ENCODE measurements around the gene NTN5. TPM values are rescaled to one million over a fixed set of nuclear protein-coding genes. Genes with fewer than 3 reads are reported as not detected.
A peak's percentile ranks its signal among the peaks of the same experiment; 100 is the strongest.
"Not testable (repeated sequence)": the region's sequence is repeated elsewhere in the genome, so short reads cannot be mapped to it uniquely, and the experiment has no call there.

Gene NTN5
- total RNA-seq, 1 donor from 2014 or later, result 0.11 TPM

DNA sequence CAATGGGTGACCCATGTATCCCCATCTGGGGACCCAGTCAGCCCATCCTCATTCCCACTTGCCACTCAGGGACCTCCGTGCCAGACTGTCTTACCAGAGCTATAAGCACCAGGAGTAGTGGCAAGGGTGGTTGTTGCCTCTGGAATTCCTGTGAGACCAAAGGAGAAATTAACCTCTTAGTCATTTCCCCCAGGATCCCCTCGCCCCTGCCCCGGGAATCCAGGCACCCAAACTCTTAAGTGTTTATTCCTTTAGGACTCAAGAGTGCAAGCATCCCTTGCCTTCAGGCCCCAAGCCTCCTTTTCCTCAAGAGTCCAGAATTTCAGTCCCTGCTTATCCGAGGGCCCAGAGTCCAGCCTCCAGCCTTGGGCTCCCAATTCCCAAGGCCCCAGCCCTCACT lies 9.2 kb downstream of the NTN5 start:
- Histone ChIP-seq H3K36me3 (no peaks in the 10 kb centered on the region), H3K4me1 (peaks cover 13% of the 10 kb centered on the region), H3K9me3 (replicated peaks) (no peaks in the 10 kb centered on the region), H3K27ac (replicated peaks) (no peak overlapping the region), H3K27me3 (ENCODE audit: low read depth) (no peaks in the 10 kb centered on the region), H3K4me3 (no peak overlapping the region)
- TF ChIP-seq, protein P1, sequence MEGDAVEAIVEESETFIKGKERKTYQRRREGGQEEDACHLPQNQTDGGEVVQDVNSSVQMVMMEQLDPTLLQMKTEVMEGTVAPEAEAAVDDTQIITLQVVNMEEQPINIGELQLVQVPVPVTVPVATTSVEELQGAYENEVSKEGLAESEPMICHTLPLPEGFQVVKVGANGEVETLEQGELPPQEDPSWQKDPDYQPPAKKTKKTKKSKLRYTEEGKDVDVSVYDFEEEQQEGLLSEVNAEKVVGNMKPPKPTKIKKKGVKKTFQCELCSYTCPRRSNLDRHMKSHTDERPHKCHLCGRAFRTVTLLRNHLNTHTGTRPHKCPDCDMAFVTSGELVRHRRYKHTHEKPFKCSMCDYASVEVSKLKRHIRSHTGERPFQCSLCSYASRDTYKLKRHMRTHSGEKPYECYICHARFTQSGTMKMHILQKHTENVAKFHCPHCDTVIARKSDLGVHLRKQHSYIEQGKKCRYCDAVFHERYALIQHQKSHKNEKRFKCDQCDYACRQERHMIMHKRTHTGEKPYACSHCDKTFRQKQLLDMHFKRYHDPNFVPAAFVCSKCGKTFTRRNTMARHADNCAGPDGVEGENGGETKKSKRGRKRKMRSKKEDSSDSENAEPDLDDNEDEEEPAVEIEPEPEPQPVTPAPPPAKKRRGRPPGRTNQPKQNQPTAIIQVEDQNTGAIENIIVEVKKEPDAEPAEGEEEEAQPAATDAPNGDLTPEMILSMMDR (IDR thresholded peaks at IDR 0.05; ENCODE audit: borderline replicate concordance), result no peak
- intact Hi-C loops (cut with micrococcal nuclease), result no loop called here
- DNase-seq, result no peak

DNA sequence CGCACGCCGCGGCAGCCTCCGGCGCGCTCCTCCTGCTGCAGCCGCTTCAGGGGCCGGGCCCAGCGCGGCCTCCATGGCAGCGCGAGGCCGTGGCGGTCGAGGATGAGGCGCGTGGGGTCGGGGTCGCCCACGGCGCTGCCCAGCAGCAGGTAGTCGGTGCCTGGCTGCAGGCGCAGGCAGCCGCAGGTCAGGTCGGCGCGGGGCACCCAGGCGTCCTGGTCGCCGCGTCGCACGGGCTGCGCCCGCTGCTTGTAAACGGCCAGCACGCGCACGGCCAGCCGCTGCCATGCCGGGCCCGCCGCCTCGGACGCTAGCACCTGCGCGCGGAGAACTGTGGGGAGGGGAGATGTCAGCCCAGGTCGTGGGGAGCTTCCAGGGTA lies 11.1 kb downstream of the NTN5 start:
- Histone ChIP-seq H3K4me1 (peaks cover 13% of the 10 kb centered on the region), H3K27ac (replicated peaks) (peak overlapping the region; percentile 69), H3K27me3 (ENCODE audit: low read depth) (no peaks in the 10 kb centered on the region), H3K4me3 (no peak overlapping the region), H3K9me3 (replicated peaks) (no peaks in the 10 kb centered on the region), H3K36me3 (no peaks in the 10 kb centered on the region)
- TF ChIP-seq, protein P1 (IDR thresholded peaks at IDR 0.05; ENCODE audit: borderline replicate concordance), result no peak
- DNase-seq, result no peak
- intact Hi-C loops (cut with micrococcal nuclease), result no loop called here

DNA sequence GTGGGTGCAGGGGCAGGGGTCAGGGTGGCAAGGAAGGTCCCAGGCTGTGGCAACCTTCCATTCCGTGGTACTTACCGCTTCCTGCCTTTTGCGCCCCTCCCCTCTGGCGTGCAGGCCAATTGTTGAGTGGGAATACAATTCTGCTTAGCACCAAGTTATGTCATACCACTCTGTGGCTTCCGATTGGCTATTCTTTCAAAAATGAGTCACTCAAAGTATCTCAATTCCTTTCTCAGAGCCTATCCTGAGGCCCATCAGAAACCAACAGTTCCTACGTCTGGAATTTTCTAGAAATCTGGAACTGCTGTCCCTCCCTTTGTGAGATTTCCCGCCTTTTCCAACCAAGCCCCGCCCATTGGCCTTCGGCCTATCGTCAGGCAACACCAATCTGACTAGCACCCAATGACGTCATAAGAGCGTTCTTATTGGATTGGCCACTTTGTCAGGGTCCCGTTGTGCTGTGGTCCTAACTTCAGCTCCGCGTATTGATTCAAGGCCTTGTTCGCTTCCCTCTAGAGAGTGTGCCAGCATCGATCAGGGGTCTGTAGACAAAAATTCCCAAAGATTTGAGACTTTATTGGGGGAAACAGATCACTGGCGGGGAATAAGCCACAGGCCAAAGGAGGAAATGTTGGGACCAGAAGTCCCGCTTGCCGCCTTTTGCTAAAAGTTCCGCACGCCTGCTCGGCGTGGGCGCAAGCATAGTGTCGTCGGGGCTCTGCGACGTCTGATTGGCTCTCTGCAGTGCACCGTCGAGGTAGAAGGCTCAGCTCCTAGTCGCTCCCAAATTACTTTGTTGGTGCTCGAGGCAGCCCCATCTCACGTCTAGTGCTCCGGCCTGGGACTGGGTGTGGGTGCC lies 11.7 kb downstream of the NTN5 start:
- H3K27ac ChIP-seq (replicated peaks), result peak overlapping the region; percentile 69
- DNase-seq, result peak; percentile 84
- H3K36me3 ChIP-seq, result no peaks in the 10 kb centered on the region
- peak overlapping the region; percentile 22 for H3K4me3 ChIP-seq
- intact Hi-C loops (cut with micrococcal nuclease), result no loop called here
- no peaks in the 10 kb centered on the region for H3K27me3 ChIP-seq (ENCODE audit: low read depth)
- TF ChIP-seq, protein P1 (IDR thresholded peaks at IDR 0.05; ENCODE audit: borderline replicate concordance), result no peak
- H3K9me3 ChIP-seq (replicated peaks), result no peaks in the 10 kb centered on the region
- peaks cover 13% of the 10 kb centered on the region for H3K4me1 ChIP-seq

DNA sequence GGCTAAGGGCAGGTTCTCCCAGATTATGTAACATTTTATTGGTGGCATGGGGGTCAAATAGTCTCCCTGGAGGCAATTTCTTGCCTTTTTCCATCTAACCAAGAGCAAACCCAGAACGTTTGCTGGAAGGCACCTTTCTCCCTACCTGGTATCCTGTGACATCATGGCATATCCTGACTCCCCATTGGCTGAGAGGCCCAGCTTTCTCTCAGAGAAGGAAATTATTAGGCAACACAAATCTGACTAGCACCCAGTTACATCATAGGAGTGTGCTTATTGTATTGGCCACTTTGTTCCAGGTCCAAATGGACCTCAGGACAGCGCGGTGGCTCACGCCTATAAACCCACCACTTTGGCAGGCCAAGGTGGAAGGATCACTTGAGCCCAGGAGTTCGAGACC lies 13.0 kb downstream of the NTN5 start:
- TF ChIP-seq, protein P1 (IDR thresholded peaks at IDR 0.05; ENCODE audit: borderline replicate concordance), result no peak
- H3K9me3 ChIP-seq (replicated peaks), result no peaks in the 10 kb centered on the region
- no peak overlapping the region for H3K27ac ChIP-seq (replicated peaks)
- DNase-seq, result no peak
- intact Hi-C loops (cut with micrococcal nuclease), result no loop called here
- no peaks in the 10 kb centered on the region for H3K36me3 ChIP-seq
- no peaks in the 10 kb centered on the region for H3K27me3 ChIP-seq (ENCODE audit: low read depth)
- no peak overlapping the region for H3K4me3 ChIP-seq
- peaks cover 13% of the 10 kb centered on the region for H3K4me1 ChIP-seq

DNA sequence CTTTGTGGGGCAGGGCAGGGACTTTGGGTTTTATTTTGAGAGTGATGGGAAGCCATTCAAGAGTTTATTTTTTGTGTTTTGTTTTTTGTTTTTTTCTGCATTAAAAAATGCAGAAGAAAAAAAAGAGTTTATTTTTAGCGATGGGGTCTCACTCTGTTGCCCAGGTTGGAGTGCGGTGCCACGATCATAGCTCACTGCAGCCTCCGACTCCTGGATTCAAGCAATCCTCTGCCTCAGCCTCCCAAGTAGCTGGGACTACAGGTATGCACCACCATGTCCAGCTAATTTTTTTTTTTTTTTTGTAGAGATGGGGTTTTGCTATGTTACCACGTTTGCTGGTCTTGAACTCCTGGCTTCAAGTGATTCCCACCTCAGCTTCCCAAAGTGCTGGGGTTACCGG lies 14.3 kb downstream of the NTN5 start:
- no peaks in the 10 kb centered on the region for H3K27me3 ChIP-seq (ENCODE audit: low read depth)
- no peaks in the 10 kb centered on the region for H3K9me3 ChIP-seq (replicated peaks)
- intact Hi-C loops (cut with micrococcal nuclease), result no loop called here
- TF ChIP-seq, protein P1 (IDR thresholded peaks at IDR 0.05; ENCODE audit: borderline replicate concordance), result no peak
- no peak overlapping the region for H3K4me3 ChIP-seq
- DNase-seq, result no peak
- no peaks in the 10 kb centered on the region for H3K36me3 ChIP-seq
- no peak overlapping the region for H3K27ac ChIP-seq (replicated peaks)
- peaks cover 13% of the 10 kb centered on the region for H3K4me1 ChIP-seq

DNA sequence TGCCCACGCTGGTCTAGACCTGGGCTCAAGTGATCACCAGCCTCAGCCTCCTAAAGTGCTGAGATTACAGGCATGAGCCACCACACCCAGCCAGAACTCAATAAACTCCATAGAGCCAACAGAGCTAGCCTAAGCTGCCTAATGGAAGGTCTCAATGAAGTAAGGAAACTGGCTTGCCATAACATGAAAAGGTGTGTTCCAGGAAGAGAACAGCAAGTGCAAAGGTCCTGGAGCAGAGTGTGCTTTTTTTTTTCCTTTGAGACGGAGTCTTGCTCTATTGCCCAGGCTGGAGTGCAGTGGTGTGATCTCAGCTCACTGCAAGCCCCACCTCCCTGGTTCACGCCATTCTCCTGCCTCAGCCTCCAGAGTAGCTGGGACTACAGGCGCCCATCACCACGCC lies 15.0 kb downstream of the NTN5 start:
- H3K9me3 ChIP-seq (replicated peaks); intact Hi-C loops (cut with micrococcal nuclease); H3K27me3 ChIP-seq (ENCODE audit: low read depth); H3K27ac ChIP-seq (replicated peaks); DNase-seq; H3K36me3 ChIP-seq; H3K4me3 ChIP-seq: not testable (repeated sequence)
- peaks cover 13% of the 10 kb centered on the region for H3K4me1 ChIP-seq

Measured in left ventricle myocardium inferior (tissue), 1 donor.